Measurements from ENCODE around the gene PHAF1.

- TF ChIP-seq CTCF (IDR thresholded peaks at IDR 0.05; ENCODE audit: borderline replicate concordance, extremely low read depth, low read length, poor library complexity, severe bottlenecking) (peak; percentile 94), EZH2 (IDR thresholded peaks at IDR 0.05; ENCODE audit: borderline replicate concordance, low read depth, low read length, severe bottlenecking) (no peak)
Measured at GRCh38 chr16:67155295-67156142, 45.8 kb downstream of the PHAF1 start.

All from DND-41 (cell line).